ES-I3 (cell line): Measurements from ENCODE around the gene NEAT1.
A peak's percentile ranks its signal among the peaks of the same experiment; 100 is the strongest.
"Not testable (repeated sequence)": the region's sequence is repeated elsewhere in the genome, so short reads cannot be mapped to it uniquely, and the experiment has no call there.

Experiments
- H3K36me3 ChIP-seq: 2 replicates; pipeline ENCODE4 v1.6.1; 2013; ENCODE audit warnings: mild to moderate bottlenecking, low read length, control low read depth, moderate library complexity; ENCODE audit not compliant: insufficient read depth
- H3K4me1 ChIP-seq: 2 replicates; pipeline ENCODE4 v1.6.1; 2013; ENCODE audit warnings: mild to moderate bottlenecking, control low read depth, low read length; ENCODE audit not compliant: insufficient read depth
- H3K9ac ChIP-seq: 2 replicates; pipeline ENCODE4 v1.6.1; 2013; ENCODE audit warnings: low read depth, mild to moderate bottlenecking, low read length, moderate library complexity
- H3K9me3 ChIP-seq: 2 replicates; pipeline ENCODE4 v1.6.1; 2013; ENCODE audit warnings: mild to moderate bottlenecking, low read length, moderate library complexity; ENCODE audit not compliant: control insufficient read depth, insufficient read depth

NEAT1 gene

DNA sequence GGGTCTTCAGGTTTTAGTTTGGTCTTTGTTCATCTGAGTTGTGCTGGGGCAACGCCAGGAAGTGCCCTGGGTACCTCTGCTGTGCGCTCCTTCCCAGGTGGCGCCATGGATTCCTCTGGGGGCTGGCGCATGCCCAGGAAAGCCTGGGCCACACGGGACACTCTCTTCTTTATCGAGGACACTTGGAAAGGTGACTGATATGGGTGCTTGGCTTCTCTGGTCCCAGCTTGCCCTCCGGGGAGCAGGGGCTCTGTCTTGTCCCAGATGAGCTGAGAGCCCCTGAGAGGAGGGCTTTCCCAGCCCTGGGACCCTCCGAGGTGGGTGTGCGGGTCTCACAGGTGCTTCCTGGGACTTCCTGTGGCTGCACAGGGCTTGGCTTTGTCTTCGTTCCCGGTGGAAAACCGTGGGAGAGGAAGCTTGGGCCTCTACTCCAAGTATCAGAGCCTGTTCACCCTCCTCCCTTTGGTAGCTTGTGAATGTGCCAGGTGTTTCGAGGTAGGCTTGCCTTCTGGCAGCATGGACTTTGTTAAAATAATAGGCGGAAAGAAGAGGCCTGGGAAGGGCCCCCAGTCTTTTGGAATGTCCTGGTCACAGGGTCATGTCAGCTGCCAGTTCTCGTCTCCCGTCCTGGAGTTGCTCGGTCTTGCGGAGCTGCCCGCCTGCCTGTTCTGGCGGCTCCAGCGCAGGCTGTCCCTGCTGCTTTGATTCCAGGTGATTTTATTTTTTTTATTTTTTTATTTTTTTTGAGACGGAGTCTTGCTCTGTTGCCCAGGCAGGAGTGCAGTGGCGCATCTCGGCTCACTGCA is 10.1 kb upstream of the NEAT1 start:
- Histone ChIP-seq H3K9me3 (no peaks in the 10 kb centered on the region), H3K9ac (no peak overlapping the region), H3K4me1 (peaks cover 16% of the 10 kb centered on the region; the same call in 1 of the 2 replicates), H3K36me3 (0 out of 2 replicates have a peak, but pooled peaks cover 3% of the 10 kb centered on the region)

- peaks cover 22% of the 10 kb centered on the region for H3K4me1 ChIP-seq
- not testable (repeated sequence) for H3K9me3 ChIP-seq, H3K36me3 ChIP-seq, H3K9ac ChIP-seq
Measured at GRCh38 chr11:65413077-65413664, 9.4 kb upstream of the NEAT1 start.

GRCh38 chr11:65414776-65415498 is 7.7 kb upstream of the NEAT1 start:
- Histone ChIP-seq H3K9me3 (no peaks in the 10 kb centered on the region), H3K4me1 (peaks cover 33% of the 10 kb centered on the region), H3K36me3 (no peaks in the 10 kb centered on the region), H3K9ac (no peak overlapping the region)

DNA sequence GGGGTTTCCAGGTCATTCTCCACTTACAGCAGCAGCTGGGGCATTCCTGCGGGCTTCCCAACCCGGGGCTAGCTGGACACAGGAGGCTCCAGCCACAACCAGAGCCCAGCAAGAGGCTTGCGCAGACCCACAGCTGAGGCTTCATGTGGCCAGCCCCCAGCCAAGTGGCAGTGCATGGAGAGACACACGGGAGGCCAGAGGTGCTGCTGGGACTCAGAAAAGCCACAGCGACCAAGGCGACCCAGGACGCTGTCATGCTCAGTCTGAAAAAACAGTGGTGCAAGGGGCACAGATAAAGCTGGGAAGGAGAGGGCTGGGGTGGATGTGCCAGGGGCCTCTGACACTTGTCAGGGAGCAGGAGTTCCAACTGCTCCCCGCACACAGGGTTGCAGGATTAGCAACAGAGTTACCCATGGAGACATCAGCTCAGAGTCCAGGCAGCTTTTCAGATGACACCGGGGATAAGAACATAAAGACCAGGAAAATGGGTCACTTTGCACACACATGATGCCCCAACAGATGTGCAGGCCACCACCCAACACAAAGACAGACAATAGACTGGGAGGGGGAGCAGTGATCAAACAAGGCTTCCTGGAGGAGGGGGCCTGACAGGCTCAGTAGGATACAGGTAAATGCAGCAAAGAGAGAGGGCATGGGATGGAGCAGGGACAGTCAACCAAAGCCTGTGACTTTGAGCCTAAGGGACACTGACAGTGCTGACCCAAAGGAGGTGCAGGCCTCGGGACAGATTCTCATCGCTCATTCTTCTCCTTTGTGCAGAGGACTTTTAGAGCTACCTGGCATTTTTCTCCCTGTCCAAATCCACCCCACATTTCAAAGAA is 6.9 kb upstream of the NEAT1 start:
- Histone ChIP-seq H3K9me3 (no peaks in the 10 kb centered on the region), H3K4me1 (peaks cover 40% of the 10 kb centered on the region), H3K36me3 (no peaks in the 10 kb centered on the region), H3K9ac (no peak overlapping the region)

- Histone ChIP-seq H3K36me3 (no peaks in the 10 kb centered on the region), H3K9me3 (no peaks in the 10 kb centered on the region), H3K4me1 (peaks cover 43% of the 10 kb centered on the region), H3K9ac (no peak overlapping the region)
Measured at GRCh38 chr11:65416341-65416824, 6.2 kb upstream of the NEAT1 start.

DNA sequence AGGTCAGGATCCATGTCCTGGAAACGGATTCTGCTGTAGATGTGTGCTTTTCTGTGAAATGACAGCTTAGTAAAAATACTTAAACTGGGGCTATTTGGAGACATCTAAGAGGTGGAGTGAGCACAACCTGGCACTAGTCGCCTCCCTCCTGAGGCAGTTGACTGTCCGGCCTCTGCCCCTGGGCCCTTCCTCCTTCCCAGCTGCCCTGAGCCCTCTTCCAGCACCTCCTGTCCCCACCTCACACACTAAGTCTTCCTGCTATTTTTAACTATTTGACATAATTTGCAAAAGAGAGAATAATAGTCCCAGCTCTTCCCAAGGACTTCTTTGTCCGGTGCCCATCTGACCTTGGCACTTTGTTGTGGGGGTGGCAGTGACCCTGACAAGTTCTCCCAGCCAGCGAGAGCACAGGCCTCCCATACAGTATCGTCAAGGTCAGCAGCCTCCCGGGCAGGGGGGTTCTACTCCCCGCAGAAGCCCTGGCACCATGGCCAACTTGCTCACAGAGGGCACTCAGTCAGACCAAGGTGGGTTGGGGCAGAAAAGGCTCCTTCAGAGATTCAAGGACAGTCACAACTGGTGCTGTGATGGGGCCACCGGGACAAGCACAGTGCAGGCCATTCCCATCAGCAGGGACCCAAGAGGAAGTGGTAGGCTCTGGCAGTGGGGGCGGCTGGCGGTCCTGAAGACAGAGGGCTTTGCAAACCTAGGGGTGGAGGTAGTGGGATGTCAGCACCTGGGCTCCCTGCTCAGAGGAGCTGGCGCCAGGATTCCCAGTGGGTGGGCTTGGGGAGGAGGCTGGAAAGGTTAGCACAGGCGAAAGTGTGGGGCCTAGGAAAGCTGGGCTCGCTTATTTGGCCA is 5.5 kb upstream of the NEAT1 start:
- Histone ChIP-seq H3K36me3 (no peaks in the 10 kb centered on the region), H3K9ac (0 out of 2 replicates have a peak overlapping the region, but pooled peaks have one; percentile 17), H3K4me1 (peaks cover 43% of the 10 kb centered on the region), H3K9me3 (no peaks in the 10 kb centered on the region)

DNA sequence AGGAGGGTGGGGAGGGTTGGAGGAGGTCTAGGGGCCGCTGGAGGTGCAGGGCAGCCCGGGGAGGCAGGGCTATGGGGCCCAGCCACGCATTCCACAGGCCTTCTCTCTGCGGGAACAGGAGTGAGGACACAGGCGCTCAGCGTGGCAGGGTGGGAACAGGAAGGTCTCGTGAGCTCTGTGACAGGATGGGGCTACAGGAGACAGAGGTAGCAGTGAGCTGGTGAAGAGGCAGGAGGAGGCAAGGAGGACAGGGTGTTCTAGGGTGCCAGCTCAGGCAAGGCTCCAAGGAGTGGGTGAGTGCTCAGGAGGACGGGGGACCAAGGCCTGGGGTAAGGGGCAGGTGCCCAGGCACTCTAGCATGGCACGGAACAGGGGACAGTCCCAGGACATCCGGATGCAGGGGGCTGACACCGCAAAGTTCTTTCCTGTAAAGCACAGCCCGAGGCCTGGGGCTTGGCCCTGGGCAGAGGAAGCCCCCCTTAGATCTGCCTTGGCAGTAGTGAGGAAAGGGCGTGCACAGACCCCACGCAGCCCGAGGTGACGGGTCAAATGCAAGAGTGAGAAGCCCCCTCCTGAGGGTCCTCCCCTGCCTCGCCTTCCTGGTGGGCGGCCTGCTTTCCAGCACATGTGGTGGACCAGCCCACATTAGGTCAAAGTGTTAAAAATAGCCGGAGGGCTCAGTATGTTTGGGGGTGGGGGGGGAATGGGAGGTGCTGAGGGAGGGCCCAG is 4.7 kb upstream of the NEAT1 start:
- Histone ChIP-seq H3K9me3 (no peaks in the 10 kb centered on the region), H3K4me1 (peaks cover 43% of the 10 kb centered on the region), H3K36me3 (no peaks in the 10 kb centered on the region), H3K9ac (peak overlapping the region; percentile 59)

GRCh38 chr11:65418431-65418680 is 4.2 kb upstream of the NEAT1 start:
- peaks cover 43% of the 10 kb centered on the region for H3K4me1 ChIP-seq
- peak overlapping the region; percentile 59 for H3K9ac ChIP-seq
- H3K9me3 ChIP-seq, result no peaks in the 10 kb centered on the region
- H3K36me3 ChIP-seq, result no peaks in the 10 kb centered on the region

DNA sequence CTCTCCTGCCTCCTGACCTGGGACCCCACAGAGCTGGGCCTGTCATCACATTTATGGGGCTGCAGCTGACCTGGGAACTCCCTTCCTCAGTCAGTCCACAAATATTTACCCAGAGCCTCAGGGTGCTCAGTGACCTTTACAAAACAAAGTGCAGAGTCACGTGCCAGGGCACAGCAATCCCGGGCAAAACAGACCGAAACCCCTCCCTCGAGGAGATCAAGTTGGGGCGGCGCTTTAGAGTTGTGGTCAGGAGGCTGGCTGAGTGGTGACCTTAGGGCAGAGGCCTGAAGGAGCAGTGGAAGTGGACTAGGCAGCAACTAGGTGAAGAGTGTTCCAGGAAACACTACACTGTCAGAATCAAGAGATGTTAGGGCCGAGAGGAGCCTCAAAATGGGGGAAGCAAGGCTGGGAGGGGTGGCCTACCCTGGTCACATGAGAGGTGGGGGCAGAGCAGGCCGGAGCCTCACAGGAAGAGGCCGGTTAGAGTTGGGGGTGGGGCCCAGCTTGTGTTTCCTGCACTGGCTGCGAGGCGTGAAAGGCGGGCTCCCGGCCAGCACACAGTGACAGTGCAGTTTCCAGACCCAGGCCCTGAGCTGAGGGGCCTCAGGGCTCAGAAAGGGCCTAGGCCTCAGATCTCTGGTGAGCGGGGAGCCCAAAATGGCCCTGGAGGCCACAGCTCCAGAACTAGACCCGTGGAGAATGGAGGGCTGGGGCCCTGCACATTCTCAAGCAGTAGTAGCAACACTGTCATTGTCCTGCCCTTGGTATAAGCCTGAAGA is 3.7 kb upstream of the NEAT1 start:
- Histone ChIP-seq H3K9me3 (no peaks in the 10 kb centered on the region), H3K9ac (peak overlapping the region; percentile 59), H3K36me3 (peaks cover 4% of the 10 kb centered on the region), H3K4me1 (peaks cover 43% of the 10 kb centered on the region)

GRCh38 chr11:65419460-65419771 is 3.2 kb upstream of the NEAT1 start:
- Histone ChIP-seq H3K36me3 (peaks cover 9% of the 10 kb centered on the region), H3K9ac (peak overlapping the region; percentile 59), H3K4me1 (peaks cover 43% of the 10 kb centered on the region), H3K9me3 (no peaks in the 10 kb centered on the region)

GRCh38 chr11:65419772-65420481 is 2.7 kb upstream of the NEAT1 start:
- no peaks in the 10 kb centered on the region for H3K9me3 ChIP-seq
- peak overlapping the region; percentile 59 for H3K9ac ChIP-seq
- peaks cover 43% of the 10 kb centered on the region for H3K4me1 ChIP-seq
- H3K36me3 ChIP-seq, result peaks cover 13% of the 10 kb centered on the region

GRCh38 chr11:65420506-65420905 is 2.1 kb upstream of the NEAT1 start:
- peaks cover 43% of the 10 kb centered on the region for H3K4me1 ChIP-seq
- peak overlapping the region; percentile 59 for H3K9ac ChIP-seq
- H3K9me3 ChIP-seq, result no peaks in the 10 kb centered on the region
- peaks cover 18% of the 10 kb centered on the region for H3K36me3 ChIP-seq
